GM21526 (cell line): Measurements from ENCODE around the gene BTRC.

Experiments
- ATAC-seq: cut with Tn5 transposase; IDR thresholded peaks from one replicate; pipeline ENCODE4 v1.9.1; 2021; ENCODE audit warnings: moderate library complexity; ENCODE audit not compliant: unreplicated experiment, low FRiP score

The BTRC gene

DNA sequence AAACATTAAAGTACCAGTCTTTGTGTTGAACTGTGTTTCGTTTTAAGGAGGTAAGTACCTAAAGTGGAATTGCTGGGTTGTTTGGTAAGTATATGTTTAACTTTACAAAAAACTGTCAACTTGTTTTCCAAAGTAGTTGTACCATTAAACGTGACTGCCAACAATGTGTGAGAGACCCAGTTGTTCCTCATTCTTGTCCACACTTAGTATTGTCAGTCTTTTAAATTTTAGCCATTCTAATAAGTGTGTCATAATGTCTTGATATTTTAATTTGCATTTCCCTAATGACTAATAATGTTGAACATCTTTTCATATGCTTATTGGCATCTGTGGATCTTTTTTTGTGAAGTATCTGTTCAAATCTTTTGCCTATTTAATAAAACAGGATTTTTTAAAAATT lies 159.8 kb downstream of the BTRC start:
- no peak for ATAC-seq

DNA sequence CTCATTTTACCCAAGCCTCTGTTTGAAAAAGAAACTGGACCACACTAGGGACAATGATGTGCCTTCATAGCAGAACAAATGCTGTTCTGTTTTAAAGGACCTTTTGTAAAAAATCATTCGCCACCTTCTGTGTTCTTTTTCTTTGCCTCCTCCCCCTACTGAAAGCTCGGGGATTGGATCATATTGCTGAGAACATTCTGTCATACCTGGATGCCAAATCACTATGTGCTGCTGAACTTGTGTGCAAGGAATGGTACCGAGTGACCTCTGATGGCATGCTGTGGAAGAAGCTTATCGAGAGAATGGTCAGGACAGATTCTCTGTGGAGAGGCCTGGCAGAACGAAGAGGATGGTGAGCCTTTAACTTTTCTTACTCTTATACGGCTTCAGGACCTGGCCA lies 171.9 kb downstream of the BTRC start:
- no peak for ATAC-seq

- no peak for ATAC-seq
Measured at GRCh38 chr10:101529207-101529606, 175.2 kb downstream of the BTRC start.

DNA sequence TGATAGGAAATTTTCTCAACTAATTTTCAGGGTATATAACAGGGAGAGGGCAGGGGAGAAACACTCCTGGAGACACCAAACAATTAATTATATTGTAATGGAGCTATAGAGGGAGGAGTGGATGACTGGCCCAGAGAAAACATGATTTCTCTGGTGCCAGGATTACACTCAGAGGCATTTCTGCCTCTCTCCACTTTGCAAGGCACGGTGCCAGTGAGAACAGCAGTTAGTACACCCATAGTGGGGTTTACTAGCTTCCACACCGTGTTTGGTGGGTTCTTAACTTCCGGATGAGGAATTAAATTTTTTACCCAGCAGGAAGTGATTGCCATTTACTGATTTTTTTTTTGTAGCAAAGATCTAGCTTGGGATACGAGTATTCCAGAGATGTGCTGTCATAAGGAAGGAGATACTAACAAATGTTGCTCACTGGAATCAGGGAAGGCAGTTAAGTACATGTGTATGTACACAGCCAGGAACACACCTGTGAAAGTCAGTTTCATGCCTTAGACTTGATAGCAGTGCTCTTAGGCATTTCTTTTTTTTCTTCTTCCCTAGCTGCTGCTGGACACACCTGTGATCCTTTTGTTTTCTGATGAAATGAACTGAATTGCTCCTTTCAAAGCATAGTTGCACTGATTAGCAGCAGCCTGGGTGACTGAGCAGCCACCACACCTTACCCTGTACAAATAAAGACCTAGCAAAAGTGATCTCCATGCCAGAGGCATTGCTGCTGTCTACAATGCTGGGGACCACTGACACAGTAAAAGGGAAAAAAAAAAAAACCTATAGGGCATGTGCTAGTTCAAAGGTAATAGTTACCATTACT lies 176.0 kb downstream of the BTRC start:
- no peak for ATAC-seq

DNA sequence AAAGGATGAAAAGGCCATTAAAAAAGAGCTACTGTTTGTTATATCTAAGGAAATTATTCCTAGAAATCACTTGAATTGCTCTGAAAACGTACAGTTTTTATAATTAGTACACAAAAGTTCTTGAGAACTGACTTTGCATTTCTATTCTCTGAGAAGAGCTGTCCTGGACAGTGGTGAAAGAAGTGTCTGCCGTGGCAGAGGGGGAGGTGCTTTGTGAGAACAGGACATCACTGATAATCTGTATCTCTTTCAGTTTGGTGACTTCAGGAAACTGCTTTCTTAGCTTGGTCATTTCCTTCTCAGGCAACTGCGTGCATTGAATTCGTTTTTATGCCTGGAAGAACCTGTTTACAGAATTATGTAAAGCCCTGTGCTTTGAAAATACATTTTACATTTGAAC lies 182.0 kb downstream of the BTRC start:
- ATAC-seq, result no peak

DNA sequence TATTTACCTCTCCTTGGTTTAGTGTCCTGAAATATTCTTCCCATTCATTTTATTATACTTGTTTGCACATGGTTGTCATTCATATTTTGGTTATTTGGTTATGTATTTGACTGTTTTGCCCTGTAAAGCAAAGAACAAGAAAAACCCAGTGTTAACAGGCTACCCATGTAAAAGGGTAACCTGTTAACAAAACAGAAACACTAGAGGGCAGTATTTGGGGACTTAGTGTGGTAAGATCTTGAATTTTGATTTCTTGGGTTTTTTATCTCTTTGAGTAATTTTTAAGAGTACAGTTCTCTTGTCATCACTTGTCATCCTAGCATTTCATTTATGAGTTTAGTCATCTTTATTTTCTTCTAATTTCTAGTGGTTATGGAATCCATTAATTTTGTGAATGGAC lies 182.8 kb downstream of the BTRC start:
- ATAC-seq, result no peak

- no peak for ATAC-seq
Measured at GRCh38 chr10:101538446-101538845, 184.5 kb downstream of the BTRC start.

DNA sequence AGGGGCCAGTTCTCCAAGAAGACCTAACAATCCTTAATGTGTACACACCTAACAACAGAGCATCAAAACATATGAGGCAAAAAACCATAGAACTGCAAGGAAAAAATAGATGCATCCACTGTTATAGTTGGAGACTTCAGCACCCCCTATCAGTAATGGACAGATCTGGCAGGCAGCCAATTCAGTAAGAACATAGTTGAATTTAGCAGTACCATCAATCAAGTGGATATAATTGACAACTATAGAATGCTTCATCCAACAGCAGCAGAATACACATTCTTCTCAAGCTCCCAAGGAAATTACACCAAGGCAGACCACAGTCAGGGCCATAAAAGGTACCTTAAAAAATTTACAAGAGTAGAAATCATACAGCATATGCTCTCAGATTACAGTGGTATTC lies 191.9 kb downstream of the BTRC start:
- no peak for ATAC-seq

DNA sequence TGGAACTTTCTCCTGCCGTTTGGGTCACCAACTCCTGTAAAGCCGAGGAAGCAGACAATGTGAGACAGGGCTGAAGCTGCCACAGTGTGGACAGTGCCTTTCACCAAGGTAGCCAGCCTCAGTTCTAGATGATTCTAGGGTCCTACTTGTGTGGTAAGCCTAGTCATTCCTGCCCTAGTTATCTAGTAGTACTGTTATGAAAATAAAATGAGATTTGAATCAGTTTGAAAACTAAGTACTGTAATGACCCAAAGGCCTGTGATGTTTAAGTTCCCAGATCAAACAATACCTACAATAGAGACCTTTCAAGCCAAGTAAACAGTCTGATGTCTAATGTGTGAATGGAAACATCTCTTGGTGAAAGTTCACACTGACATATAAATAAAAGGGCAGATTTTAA lies 197.0 kb downstream of the BTRC start:
- no peak for ATAC-seq

DNA sequence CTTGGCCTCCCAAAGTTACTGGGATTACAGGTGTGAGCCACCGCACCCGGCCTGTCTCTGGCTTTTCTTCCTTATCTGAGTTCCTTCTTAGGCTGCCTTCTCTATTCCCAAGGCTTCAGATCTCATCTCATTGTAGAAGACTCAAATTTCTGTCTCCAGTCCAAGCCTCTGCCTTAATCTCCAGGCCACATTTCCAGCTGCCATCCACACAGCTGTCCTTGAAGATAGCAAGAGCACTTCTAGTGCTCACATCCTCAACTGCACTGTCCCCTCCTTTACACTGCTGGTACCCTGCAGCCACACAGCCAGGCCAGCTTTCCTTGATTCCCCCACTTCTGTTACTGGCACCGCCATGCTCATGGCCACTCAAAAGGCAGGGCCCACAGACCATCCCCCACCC lies 198.5 kb downstream of the BTRC start:
- ATAC-seq, result no peak

- ATAC-seq, result no peak
Measured at GRCh38 chr10:101557541-101557940, 203.6 kb downstream of the BTRC start.

DNA sequence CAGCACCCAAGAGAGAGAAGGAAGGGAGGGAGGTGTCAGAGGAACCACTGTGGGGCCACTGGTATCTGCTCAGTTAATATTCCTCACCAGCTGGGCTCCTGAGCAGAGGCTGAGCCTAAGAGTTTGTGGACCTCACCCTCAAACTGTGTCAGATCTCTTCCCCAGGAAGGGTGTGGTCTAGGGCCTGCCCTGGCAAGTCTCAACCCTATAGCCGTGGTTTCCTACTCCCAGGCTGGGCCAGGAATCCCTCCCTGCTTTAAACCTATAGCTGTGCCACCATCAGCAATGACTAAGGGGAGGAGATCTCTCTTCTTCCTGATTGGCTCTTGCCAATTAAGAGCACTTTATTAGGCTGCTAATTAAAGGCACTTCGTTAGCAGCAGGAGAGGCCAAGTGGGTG lies 204.2 kb downstream of the BTRC start:
- ATAC-seq, result no peak

DNA sequence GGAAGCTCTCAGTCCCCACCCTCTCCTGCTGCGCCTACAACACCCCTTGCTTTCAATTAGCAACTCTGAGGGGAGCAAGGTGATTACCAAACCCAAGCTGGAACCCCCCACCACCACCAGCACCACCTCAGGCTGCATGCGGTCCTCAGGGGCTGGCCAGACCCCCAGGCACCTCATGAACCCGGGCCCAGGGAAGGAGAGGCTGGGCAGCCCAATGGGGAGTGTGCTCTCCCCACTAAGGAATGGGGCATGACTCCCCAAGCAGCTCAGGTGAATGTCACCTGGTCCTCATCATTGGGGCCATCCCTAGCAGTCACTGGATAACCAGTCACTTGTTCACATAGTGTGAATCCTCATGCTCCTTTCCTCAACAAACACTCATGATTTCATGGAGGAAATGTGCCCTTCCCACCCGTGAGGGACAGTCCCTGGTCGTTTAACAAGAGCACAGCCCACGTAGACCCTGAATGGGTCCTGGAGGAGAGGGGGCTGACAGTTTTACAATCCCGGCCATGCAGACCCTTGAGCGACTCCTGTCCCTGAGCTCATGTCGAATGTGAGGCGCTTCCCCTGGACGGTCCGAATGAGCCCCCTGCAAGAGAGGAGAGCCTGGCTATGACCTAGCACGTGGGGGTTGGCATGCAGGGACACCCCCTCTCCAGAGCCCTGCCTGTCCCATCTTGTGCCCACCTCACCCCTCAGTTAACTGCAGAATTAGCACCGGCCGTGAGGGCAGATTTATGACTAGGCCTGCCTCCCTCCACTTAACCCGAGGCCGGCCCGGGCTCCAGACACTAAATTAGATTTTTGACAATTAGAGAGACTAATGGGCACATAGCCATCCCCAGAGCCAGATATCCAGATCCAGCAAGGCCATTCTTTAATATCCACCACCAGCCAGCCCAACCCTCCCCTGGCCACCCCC lies 205.0 kb downstream of the BTRC start:
- no peak for ATAC-seq

DNA sequence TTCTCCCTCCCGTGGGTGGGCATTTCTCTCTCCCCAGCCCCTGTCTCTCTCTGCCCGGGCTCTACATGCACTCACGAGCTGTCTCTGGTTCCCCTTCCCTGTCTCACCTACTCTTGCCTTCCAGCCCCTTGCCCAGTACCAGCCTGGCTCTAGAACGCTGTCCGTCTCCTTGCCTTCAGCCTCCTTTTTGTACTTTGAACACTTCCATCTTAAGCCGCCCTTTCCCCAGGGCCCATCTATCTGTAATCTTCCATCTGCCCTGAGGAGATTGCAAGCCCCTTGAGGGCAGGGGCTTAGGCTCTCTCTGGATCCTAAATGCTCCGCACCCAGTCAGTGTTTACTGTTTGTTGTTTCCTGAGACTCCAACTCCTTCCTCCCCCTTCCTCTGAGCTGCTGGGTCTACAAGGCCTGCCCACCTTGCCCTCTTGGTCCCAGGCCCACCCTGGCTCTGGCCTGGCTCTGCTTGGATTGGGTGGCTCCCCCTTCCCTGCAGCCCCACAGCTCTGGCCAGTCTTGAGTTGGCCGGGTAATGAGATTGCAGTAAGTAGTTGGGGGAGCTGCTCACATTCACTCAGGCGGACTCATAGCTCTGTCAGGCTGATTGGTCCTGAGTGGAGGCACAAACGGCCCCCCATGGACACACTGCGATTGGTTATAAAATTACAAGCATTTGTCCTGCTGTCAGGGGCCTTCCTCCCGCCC lies 205.8 kb downstream of the BTRC start:
- no peak for ATAC-seq

DNA sequence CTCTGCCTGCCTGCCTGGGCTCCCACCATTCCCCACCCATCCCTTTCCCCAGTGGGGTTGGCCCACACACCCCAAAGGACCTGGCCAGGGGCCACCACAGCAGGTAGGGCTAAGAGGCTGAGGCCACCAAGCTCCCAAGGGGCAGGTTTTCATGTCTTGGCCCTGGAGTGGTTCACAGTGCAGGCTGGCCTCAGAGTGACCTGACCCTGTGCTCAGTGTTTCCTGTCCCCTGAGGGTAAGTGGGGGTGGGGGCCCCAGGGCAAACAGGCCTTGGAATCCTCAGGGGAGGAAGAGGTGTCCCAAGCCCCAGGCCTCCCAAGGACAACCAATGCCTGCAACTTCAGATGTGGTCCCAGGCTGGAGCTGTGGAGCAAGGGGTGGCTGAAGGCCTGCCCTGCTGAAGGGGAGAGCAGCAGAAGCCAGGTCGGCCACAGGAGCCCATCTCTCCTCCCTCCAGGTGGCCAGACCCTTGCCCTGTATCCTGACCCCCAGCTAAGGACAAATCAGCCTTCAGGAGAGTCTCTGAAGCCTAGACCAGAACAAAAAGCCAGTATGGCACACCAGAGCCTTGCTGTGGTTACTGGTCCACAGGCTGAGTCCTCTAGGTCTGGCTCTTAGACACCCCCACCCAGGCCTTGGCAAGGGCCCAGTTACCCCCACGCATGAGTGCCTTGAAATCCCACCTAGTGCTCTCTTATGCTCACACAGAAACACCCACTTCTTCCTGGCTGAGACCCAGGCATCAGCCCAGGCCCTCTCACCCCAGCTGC lies 206.5 kb downstream of the BTRC start:
- no peak for ATAC-seq

DNA sequence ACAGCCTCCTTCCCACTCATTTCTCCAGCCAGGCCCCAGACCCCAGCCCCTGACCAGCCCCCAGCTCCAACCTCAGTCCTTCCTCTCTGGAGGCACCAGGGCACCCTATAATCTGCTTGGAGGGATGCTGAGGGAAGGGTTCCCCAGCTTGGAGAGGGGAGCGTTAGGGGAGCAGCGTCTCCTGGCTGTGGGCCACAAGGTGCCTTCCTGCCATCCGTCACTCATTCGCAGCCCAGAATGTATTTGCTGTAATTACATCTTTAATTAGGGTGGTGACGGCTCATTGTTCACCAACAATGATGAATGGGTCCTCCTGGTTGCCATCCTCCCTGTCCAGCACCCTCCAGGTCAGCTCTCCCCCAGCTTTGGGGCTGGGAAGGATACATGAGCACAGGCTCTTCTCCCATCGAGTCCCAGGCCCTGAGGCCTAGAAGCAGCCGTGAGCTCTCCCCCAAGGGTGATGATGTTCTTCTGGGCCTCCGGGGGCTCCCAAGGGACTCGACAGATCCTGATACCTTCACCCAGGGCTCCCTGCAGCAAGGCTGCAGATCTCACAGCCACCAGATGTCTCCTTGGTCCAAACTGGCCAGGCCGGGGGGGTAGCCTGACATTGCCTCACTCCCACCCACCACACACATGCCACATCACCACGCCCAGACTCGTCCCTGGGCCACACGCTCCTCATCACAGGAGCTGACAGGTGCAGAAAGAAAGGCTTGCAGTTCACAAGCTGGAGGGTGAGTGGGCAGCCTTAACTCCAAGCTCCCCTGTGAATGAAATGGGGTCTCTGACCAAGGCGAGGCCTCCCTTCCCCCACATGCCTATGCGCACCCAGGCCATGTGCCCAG lies 207.3 kb downstream of the BTRC start:
- no peak for ATAC-seq

- no peak for ATAC-seq
Measured at GRCh38 chr10:101562231-101562630, 208.3 kb downstream of the BTRC start.

DNA sequence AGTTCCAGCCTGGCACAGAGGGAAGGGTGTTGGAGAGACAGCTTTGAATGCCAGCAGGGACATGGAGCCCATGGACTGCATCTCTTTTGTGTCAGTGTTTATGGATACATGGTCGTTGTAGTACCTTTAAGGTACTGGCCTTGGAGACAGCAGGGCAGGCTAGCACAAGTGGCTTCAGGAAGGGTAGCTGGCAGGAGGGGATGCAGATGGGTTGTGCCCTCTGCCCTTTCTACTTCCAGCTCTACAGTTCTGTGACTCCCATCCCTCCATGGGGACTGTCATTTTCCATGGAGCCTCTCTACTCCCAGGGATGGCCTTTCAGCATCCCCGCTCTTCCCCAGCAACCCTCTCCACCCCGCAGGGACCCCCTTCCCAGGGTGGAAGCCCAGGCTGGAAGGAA lies 209.0 kb downstream of the BTRC start:
- ATAC-seq, result no peak

- ATAC-seq, result no peak
Measured at GRCh38 chr10:101563497-101564040, 209.6 kb downstream of the BTRC start.
